Stimulated activated CD8-positive, alpha-beta memory T cell treated with anti-CD3 and anti-CD28 coated beads, Interleukin-15, amount 100 ng/mL, for 1 hour (primary cell): ENCODE results near the gene RHBDL3.

ENCODE experiments used
- DNase-seq: peaks from one replicate; pipeline ENCODE4 v3.0.0-alpha.2; 2020; ENCODE audit warnings: low read depth

Gene RHBDL3

DNA sequence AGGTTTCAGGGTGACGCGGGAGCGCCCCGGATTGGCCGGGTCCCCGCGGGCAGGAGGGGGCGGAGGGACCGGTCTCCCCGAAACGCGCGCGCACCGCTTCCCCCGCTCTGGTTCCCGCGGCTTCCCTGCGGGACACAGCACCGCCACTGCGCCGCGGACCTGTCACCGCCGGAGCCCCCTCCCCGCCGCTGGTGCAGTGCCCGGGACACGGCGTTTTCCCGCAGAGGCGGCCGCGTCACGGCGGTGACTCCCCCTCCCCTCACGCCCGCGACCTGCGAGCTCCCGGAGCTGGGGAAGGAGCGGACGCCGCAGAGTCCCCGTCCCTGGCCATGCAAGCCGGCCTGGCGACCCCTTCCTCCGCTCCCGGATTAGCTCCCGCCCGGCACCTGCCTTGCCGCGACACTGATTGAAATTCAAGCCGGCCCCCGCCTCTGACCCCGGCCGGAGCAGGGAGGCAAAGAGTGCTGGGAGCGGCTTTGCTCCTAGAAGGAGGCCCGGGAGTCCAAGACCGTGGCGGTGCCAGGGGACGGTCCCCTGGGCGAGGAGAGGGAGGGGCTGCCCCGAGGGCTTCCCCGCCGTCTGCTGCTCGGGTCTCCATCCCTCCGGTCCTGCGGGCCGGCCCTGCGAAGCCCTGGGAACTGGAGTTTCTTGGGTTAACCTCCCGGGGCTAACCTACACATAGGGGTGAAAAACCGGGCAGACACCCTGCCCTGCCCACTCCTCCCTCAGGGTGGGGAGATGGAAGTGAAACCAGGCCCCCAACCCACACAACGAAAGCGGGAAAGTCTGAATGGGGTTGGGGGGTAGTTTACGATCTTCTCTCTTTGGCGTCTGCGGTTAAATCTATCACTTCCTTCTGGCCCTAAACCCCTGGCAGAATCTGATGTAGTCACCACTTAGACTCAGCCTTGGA, 1.0 kb downstream of the RHBDL3 start:
- no peak for DNase-seq

DNA sequence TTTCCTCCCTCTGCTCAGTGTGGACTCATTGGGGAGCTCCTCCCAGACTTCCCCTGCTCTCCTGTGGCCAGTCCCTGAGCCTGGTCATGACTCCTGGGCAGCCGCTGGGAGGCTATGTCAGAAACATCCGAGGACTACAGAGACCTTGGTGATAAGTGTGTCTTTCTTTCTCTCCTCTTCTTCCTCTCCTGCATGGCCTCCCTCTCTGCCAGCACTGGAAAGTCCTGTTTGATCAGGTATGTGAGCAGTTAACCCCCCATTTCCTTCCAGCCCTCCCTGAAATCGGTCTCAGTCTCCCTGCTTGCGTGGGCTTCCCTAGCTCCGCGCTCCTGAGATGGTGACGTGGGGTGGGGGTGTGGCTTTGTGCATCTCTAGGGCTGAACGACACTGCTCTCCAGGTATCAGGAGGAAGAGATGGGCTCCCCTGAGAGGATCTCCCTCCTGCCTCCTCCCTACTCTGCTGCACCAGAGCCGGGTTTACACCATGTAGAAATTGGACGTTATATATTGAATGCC, 2.1 kb downstream of the RHBDL3 start:
- no peak for DNase-seq

DNA sequence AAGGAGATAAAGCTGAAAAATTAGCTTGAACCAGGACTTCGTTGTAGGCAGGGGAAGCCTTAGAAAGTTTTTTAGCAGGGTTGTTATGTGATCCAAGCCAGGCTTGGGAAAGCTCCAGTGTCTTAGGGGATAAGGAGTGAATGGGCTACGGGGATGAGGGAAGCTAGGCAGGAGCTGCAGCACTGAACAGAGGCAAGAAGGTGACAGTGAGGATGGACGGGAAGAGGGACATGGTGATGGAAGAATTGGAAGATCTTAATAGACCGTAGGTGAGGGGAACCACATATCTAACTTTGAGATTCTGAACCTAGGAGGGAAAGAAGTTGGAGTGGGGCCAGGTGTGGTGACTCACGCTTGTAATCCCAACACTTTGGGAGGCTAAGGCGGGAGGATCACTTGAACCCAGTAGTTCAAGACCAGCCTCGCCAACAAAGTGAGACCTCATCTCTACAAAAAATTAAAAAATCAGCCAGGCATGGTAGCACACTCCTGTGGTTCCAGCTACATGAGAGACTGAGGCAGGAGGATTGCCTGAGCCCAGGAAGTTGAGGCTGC, 3.2 kb downstream of the RHBDL3 start:
- DNase-seq, result no peak

DNA sequence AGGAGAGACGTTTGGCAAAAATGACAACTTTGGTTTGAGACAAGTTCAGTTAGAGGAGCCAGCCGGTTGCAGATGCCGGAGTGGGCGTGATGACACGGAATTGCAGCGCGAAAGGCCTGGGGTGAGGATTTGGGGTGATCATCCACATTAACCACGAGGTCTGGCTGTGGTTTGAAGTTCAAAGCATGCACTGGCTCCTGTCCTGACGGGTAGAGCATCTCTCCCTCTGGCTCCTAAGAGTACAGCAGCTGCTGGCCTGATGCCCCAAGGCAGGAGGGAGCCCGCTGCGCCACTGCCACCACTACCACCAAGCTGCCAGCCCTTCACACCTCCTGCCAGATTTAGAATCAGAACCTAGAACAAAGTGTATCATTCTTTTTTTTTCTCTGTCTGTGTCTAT, 3.7 kb downstream of the RHBDL3 start:
- DNase-seq, result no peak

DNA sequence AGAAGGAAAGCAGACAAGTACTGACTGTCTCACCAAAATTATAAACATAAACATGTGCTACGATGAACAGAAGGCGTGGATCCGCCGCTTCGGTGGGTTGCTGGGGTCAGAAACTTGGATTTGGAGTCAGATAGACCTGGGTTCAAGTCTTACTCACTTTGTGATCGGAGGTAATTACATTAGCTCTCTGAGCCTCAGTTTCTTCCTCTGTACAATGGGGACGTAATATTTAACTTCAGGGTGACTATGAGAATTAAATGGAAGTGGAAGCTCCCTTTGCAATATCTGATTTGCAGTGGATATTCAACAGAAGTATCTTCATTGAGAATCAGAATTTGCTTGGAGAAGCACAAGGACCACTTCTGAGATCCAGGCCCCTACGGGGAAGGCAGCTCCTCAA, 6.2 kb downstream of the RHBDL3 start:
- DNase-seq, result no peak

DNA sequence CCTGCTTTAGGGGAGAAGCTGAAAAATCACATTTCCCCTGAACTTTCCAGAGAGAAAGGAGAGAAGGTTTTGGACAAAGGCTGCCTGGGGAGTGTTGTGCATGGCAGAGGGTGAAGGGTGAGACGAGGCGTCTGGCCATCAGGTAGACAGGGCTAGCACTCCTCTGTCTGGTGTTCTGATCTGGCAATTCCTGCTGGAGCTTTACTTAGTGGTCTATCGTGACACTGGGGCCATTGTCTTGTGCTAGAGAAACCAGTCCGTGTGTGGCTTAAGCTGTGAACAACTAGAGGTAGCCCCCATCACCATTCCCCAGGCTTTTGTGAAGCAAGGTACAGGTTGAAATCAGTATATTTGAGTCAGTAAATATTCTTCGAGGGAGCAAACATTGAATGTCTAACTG, 8.5 kb downstream of the RHBDL3 start:
- no peak for DNase-seq

DNA sequence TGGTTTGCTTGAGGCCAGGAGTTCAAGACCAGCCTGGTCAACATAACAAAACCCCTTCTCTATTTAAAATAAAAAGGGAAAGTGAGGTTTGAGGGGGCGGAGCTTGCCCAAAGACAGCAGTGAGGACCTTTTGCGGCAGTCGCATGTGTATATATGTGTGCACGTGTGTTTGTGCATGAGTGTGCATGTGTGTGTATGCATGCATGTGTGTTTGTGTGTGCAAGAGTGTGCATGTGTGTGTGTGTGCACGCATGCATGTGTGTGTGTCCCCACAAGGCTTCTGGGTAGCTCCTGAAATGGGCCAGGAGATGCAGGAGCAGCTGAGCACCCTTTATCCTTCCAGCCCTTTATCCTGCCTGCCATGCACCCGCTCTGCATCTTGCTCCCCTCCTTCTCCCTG, 9.0 kb downstream of the RHBDL3 start:
- DNase-seq, result no peak

DNA sequence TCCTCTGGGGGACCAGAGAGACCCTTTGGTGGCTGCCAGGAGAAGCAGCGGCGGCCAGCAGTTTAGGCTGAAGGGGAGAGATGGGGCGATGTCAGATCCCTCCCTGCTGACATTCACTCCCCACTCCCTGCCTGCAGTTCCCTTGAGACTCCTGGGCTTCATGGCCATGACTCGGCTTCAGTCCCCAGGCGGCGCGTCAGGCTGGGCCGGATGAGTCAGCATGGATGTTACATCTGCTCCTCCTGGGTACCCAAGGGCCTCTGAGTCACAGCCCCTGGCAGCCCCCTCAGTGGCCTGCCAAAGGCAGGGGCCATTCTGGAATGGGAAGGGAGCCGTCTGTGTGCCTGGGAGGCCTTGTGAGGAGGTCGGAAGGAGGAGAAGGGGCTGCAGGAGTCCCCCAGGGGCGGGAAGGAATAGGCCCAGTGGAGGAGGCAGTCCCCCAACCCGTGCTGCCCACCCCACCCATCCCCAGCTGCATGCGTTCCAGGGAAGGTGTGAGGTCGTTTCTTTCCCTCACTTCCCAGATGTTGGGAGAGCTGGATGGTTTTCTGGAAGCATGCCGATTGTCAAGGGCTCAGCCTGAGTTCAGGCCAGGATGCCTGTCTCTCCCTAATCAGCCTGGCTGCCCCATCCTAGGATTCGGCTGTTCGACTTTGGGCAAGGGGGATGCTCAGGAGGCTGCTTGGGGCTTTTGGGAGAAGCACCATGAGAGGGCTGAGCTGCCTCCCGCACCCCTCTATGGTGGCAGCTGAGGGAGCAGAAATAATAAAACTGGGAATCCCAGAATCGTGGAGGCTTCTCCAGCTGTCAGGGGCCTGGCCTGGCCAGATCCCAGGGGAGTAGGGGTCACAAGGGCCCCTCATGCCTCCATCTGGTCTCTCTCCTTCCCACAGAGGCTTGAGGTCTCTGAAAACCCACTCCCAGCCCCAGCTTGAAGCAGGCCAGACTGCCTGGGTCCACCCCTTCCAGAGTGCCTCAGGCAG, 9.7 kb downstream of the RHBDL3 start:
- DNase-seq, result no peak

DNA sequence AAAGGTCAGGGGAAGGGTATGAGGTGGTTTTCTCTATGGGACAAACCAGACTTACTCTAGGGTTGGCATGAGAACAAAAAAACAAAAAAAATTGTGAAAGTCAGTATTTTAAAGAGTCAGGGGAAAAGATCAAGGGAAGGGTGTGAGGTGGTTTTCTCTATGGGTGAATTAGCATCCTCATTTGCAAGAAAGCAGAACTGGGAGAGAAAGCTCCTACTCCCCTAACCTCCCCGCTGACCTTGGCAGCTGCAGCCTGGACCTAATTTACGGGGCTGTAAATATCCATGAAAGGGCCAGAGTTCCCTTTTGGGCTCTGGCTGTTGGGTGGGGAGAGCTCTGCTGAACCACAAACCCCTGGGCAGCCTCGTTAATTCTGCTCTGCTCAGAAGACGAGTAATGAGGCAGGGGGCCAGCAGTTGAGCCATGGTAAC, 10.6 kb downstream of the RHBDL3 start:
- DNase-seq, result no peak

DNA sequence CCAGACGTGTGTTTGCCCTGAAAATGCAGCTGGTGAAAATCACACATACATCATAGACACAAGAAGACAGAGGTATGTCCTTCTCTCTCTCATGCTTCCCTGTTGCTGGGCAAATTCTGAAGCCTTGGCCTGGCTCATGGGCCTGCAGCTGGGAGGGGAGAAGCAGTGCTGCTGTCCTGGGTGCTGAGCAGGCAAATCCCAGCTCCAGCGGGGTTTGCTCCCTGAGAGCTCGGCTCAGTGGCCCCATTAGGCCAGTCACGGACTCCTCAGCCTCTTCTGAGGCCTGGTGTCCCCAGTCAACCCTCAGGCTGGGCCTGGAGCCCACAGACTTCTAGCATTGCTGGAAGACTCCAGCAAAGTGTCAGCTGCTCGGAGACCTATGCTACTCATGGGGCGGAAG, 11.7 kb downstream of the RHBDL3 start:
- no peak for DNase-seq

DNA sequence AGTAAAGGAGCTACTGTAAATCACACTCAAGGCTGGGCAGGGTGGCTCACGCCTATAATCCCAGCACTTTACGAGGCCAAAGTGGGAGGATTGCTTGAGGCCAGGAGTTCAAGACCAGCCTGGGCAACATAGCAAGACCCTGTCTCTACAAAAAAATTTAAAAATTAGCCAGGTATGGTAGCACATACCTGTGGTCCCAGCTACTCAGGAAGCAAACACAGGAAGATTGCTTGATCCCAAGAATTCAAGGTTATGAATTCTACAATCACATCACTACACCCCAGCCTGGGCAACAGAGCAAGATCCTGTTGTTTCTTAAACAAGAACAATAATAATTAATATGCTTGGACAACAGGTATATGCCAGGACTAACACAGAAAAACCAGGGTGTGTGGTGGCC, 13.2 kb downstream of the RHBDL3 start:
- DNase-seq, result no peak

DNA sequence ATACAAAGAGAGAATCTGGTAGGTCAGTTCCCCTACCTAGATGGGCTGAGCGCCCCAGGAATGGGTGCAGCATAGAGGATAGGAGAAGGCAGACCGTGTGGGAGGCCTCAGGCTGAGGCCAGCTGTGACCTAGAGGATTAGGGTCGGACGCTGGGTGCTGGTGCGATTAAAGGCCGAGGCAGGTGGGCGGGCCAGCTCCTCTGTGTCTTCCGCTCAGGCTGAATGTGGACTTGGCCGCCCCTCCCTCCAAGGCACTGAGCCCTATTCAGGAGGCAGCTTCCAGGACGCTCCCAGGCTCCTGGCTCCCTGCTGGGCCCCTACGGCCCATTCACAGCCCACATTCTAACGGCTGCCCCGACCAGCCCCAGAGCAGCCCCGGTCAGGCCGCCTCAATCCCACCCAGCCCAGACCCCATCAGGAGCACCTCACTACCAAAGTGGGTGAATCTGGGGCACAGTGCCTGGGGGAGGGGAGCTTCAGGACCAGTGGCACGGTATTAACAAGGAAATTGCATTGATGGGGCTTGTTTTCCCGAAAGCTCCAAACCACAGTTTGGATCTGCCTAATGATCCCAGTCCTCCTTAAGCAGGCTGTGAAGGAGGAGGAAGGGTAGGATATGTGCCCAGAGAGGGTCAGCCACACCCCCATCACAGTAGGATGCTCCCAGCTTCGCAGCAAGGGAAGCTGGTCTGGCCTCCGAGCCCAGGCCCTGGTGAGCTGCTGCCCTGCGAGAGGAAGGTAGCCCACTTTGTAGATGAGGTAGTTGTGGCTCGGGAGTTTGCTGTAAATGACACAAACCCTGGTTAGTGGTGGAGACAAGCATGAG, 14.5 kb downstream of the RHBDL3 start:
- no peak for DNase-seq

DNA sequence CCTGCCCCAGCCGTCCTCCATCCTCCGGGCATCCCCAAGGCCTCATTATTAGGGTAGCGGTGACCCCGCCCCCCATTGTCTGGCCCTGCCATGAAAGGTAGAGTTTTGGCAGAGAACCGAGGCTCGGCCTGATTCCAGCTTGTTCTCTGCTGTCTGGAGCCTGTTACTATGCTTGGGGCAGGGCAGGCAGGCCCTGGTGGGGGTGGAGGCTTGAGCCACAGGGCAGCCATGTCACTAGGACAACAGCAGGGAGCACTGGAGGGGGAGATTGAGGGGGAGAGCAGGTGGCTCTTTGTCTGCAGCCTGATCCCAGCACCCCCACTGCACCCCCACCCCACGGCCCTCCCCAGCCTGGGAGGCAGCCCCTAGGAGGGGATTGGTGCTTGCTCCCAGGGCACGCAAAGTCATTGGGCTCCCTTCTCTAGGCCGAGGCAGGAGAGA, 15.4 kb downstream of the RHBDL3 start:
- DNase-seq, result no peak

DNA sequence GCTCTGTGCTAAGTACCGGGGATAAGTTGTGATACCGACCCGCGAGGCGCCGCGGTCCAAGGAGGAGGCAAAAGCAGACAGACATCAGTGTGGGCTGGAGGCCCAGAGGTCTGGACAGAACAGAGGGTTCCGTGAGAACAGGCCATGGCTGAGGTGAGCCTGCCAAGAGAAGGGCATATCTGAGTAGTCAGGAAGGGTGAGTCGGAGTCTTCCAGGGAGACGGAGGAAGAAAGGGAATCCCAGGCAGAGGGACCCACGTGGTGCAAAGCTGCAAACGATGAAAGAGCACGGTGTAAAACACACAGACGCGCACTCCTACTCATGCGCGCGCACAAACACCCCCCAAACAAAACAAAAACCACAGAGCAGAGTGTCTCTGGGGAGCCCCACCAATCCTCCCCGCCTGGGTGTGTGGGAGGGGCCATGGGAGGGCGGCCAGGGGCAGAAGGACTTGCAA, 18.1 kb downstream of the RHBDL3 start:
- DNase-seq, result no peak

DNA sequence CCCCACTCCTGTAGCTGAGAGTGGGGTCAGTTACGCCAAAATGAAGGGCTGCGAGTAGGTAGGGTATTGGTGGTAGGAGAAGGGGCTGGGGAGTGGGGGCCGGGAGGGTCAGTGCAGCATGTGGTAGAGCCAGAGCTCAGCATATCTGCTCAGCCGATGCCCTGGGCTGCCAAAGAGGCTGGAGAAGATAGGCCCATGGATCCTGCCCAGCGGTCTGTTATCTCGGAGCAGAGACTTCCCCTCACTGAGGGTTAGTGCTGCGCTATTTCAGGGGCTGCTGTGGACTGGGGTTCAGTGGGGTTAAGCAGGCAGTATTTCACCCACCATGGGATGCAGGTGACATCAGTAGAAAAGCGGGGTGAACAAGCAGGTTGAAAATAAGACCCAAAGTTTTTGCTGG, 19.7 kb downstream of the RHBDL3 start:
- DNase-seq, result no peak

DNA sequence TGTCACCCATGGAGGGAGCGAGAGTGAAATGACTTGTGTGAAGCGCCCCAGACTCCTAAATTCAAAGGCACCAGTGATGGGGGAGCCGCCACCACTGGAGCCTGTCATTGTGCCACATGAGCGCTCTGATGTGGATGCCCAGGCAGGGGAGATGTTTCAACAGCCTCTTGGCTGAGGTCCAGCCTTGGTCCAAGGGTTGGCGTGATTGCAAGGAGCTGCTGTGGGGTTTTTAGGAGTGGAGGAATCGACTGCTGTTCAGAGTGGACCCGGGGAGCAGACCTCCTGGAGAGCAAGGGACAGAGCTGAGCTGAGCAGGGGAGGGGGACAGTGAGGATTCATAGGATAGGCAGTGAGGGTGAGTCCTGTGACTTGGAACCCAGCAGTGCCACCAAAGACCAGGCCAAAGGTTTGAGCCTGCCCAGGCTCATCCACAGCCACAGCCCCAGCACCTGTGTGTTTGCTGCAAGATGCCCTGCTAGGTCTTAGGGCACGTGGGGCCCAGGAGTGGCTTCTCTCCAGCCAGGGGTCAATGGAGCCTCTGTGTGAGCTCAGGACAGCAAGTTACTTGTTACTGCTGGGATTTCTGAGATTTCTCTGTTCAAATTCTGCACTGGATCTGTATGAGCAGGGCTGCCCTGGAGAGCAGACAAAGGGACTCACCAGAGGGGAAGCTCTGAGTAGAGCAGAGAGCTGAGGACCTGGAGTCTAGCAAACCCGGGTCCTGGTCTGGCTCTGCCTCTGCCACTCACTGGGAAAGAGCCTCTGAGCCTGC, 20.3 kb downstream of the RHBDL3 start:
- no peak for DNase-seq

DNA sequence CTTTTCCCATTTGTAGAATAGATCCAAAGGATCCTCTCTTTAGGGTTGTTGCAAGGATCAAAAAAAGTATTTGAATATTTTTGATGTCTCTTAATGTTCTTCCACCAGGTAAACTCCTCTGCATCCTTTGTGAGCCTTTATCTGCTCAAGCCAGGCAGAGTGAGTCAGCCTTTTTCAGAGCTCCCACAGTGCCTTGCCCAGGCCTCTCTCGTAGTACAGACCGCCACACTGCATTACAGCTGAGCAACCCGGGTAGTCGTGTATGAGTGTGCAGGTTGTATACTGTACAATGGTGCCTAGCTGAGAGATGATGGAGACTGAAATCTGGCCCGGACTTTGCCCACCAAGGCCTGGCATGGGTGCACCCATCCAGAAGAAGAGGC, 20.9 kb downstream of the RHBDL3 start:
- DNase-seq, result no peak

DNA sequence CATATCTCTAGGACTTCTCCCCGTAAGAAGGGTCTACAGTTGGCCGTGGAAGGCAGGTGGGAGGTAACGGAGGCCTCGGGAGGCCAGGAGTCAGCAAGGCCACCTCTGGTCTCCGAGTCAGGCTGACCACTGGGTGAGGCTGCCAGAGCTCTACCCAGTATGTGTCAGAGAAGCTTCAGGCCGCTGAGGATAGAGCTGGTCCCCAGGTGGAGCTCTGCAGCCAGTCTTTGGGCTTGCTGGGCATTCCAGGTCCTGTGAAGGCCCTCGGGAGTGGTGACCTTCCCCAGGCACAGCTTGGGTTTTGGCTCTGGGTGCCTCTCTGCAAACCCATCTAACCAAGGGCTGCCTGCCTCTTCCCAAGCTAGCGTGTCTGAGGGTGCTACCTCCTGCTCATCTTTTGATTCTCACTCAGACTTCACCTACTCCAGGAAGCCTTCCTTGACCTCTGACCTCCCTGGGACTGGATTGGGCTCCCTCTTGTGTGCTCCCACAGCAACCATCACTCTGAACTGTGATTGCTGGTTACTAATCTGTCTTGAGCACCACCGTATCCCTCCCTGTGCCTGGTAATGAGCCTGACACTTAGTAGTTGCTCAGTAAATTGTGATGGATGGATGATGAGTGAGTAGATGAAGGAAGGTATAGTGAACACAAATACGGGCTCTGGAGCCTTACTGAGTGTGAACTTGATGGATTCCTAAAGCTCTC, 22.3 kb downstream of the RHBDL3 start:
- no peak for DNase-seq

DNA sequence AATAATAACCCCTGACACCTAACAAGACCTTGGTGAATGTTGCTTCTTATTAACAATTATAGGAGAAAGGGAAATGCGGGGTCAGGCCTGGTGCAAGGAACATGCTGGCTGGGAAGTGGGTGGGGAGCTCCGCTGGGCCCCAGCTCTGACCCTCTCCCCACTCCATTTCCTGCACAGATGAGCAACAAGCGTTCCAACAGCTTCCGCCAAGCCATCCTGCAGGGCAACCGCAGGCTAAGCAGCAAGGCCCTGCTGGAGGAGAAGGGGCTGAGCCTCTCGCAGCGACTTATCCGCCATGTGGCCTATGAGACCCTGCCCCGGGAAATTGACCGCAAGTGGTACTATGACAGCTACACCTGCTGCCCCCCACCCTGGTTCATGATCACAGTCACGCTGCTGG, 23.0 kb downstream of the RHBDL3 start:
- DNase-seq, result no peak
